ENCODE data around the gene CACNA1C.

DNA sequence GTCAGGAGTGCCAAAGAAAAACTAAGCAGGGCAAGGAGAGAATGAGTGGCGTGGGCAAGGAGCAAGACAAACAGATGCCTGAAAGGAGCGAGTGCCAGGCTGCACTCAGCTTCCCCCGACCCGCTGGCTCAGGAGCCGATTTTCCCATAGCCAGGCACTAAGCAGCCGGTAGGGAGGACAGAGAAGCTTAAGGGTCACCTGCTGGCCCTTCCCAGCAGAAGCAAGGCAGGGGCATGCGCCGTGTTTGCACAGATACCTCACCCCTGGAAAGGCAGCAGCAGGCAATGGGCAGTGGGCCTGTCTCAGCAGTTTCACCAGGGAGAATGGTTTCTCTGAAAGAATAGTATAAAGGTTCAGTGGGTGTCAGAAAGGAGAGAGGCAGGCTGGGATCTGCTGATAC, 637.1 kb downstream of the CACNA1C start:
- no peak for TF ChIP-seq CTCF (IDR thresholded peaks at IDR 0.05)
- TF ChIP-seq POLR2AphosphoS5 (IDR thresholded peaks at IDR 0.05): no peak
- no peak for TF ChIP-seq POLR2A (IDR thresholded peaks at IDR 0.05)
